WTC11 (cell line): ENCODE results near the gene SYT5. TPM values are rescaled to one million over a fixed set of nuclear protein-coding genes. Genes with fewer than 3 reads are reported as not detected.
A peak's percentile ranks its signal among the peaks of the same experiment; 100 is the strongest.

ENCODE experiments used
- ATAC-seq: fragments of 200-7000 bp; cut with Tn5 transposase; 2 replicates; pipeline ENCODE4 v1.10.0; 2021; ENCODE audit warnings: mild to moderate bottlenecking, moderate library complexity
- CTCF ChIA-PET: fragments of 300-600 bp; sonication (Branson Sonifier 250); formaldehyde crosslinking; loops from one replicate; lab custom pipeline; 2021; ENCODE audit warnings: antibody characterized with exemption; lab: Charles Lee
- POLR2A ChIA-PET: fragments of 350-600 bp; sonication (Branson Sonifier 250); formaldehyde crosslinking; loops from one replicate; lab custom pipeline; 2021; ENCODE audit warnings: antibody characterized with exemption; lab: Charles Lee
- DNase-seq: peaks from one replicate; pipeline ENCODE4 v3.0.0; 2021; ENCODE audit warnings: low spot score
- H3K27ac Mint-ChIP-seq: 2 replicates; pipeline ENCODE4 v1.8.0; 2021; ENCODE audit warnings: mixed read lengths
- H3K27me3 Mint-ChIP-seq: 2 replicates; pipeline ENCODE4 v1.8.0; 2021; ENCODE audit warnings: low read depth, mild to moderate bottlenecking, moderate library complexity, mixed read lengths
- H3K36me3 Mint-ChIP-seq: 2 replicates; pipeline ENCODE4 v1.8.0; 2021; ENCODE audit warnings: mixed read lengths
- H3K4me1 Mint-ChIP-seq: 2 replicates; pipeline ENCODE4 v1.8.0; 2022; ENCODE audit warnings: mixed read lengths
- H3K4me3 Mint-ChIP-seq: 2 replicates; pipeline ENCODE4 v1.8.0; 2021; ENCODE audit warnings: mild to moderate bottlenecking, moderate library complexity, mixed read lengths
- H3K9me3 Mint-ChIP-seq: 2 replicates; pipeline ENCODE4 v1.8.0; 2021; ENCODE audit warnings: mixed read lengths
- ETV6 ChIP-seq: sonication (generic); formaldehyde crosslinking; IDR thresholded peaks from 2 replicates; pipeline ENCODE4 v1.8.1; 2022; ENCODE audit warnings: mild to moderate bottlenecking, missing genetic modification reagents
- FOXP1 ChIP-seq: sonication (generic); formaldehyde crosslinking; IDR thresholded peaks from 2 replicates; pipeline ENCODE4 v1.8.0; 2022; ENCODE audit warnings: missing genetic modification reagents, mild to moderate bottlenecking, moderate library complexity, borderline replicate concordance
- IRF2 ChIP-seq: sonication (generic); formaldehyde crosslinking; IDR thresholded peaks from 2 replicates; pipeline ENCODE4 v1.8.0; 2022; ENCODE audit warnings: low read depth, missing genetic modification reagents, borderline replicate concordance
- MXD4 ChIP-seq: fragments of 250-450 bp; sonication (Bioruptor Pico); IDR thresholded peaks from 2 replicates; pipeline ENCODE4 v1.8.0; 2021; ENCODE audit warnings: mild to moderate bottlenecking, moderate library complexity, borderline replicate concordance
- SOX15 ChIP-seq: fragments of 250-450 bp; sonication (Bioruptor Pico); IDR thresholded peaks from 2 replicates; pipeline ENCODE4 v1.9.0; 2021; ENCODE audit warnings: mild to moderate bottlenecking
- TEAD4 ChIP-seq: sonication (generic); formaldehyde crosslinking; IDR thresholded peaks from 2 replicates; pipeline ENCODE4 v1.8.0; 2022; ENCODE audit warnings: mild to moderate bottlenecking, missing genetic modification reagents
- ZNF121 ChIP-seq: sonication (generic); formaldehyde crosslinking; IDR thresholded peaks from 2 replicates; pipeline ENCODE4 v1.8.0; 2023; ENCODE audit warnings: missing genetic modification reagents
- ZNF263 ChIP-seq: sonication (generic); formaldehyde crosslinking; IDR thresholded peaks from 2 replicates; pipeline ENCODE4 v1.8.1; 2022; ENCODE audit warnings: low read depth, mild to moderate bottlenecking, moderate library complexity, missing genetic modification reagents
- total RNA-seq: library from RNA; stranded (reverse); gene quantifications from 3 replicates; pipeline ENCODE4 v1.2.3, GENCODE V29; 2021
- TF ChIP-seq, protein P1 (sequence below): sonication (generic); formaldehyde crosslinking; IDR thresholded peaks from 2 replicates; pipeline ENCODE4 v1.8.0; 2022; ENCODE audit warnings: mild to moderate bottlenecking, missing genetic modification reagents
- TF ChIP-seq, protein P2 (sequence below): fragments of 250-450 bp; sonication (Bioruptor Pico); IDR thresholded peaks from 2 replicates; pipeline ENCODE4 v1.8.0; 2021; ENCODE audit warnings: mild to moderate bottlenecking
- TF ChIP-seq, protein P3 (sequence below): sonication (generic); formaldehyde crosslinking; IDR thresholded peaks from 2 replicates; pipeline ENCODE4 v1.8.1; 2022; ENCODE audit warnings: missing genetic modification reagents, borderline replicate concordance
- TF ChIP-seq, protein P4 (sequence below): sonication (generic); formaldehyde crosslinking; IDR thresholded peaks from 2 replicates; pipeline ENCODE4 v1.8.1; 2023; ENCODE audit warnings: mild to moderate bottlenecking, missing genetic modification reagents, moderate library complexity
- TF ChIP-seq, protein P5 (sequence below): sonication (generic); formaldehyde crosslinking; IDR thresholded peaks from 2 replicates; pipeline ENCODE4 v1.8.0; 2023; ENCODE audit warnings: mild to moderate bottlenecking, missing genetic modification reagents
- TF ChIP-seq, protein P6 (sequence below): fragments of 250-450 bp; sonication (Bioruptor Pico); IDR thresholded peaks from 2 replicates; pipeline ENCODE4 v1.9.0; 2021; ENCODE audit warnings: mild to moderate bottlenecking
- TF ChIP-seq, protein P7 (sequence below): sonication (generic); formaldehyde crosslinking; IDR thresholded peaks from 2 replicates; pipeline ENCODE4 v1.8.0; 2022; ENCODE audit warnings: mild to moderate bottlenecking, missing genetic modification reagents
- TF ChIP-seq, protein P8 (sequence below): sonication (generic); formaldehyde crosslinking; IDR thresholded peaks from 2 replicates; pipeline ENCODE4 v1.8.0; 2023; ENCODE audit warnings: missing genetic modification reagents

The SYT5 gene
- total RNA-seq, 1 experiment from 2014 or later, result 0.77 TPM

DNA sequence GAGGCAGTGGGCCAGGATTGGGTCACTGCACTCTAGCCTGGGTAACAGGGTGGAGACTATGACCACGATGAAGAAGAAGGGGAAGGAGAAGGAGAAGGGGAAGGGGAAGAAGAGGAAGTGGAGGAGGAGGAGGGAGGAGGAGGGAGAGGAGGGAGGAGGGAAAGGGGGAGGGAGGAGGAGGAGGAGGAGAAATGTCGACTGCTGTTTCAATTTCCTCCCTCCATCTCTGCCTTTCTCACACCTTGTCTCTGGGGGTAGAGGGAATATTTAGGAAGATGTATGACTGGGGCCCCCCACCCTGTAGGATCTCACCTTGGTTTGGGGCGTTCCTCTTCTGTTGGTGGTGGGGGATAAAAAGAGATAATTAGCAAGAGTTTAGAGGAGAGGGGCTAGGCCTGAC lies 34.9 kb downstream of the SYT5 start:
- ChIA-PET POLR2A (no interaction called here), CTCF (interaction anchor here (1.0 to 3.2 kb wide), 10 partner anchors 10 to 194 kb away, joined by 4 to 108 read pairs (median 18); partner anchors contain the start of genes DNAAF3, KMT5C, PPP1R12C and PPP6R1)
- Mint-ChIP-seq H3K4me3 (peak overlapping the region; percentile 65), H3K4me1 (peaks cover 38% of the 10 kb centered on the region), H3K27me3 (peaks cover 23% of the 10 kb centered on the region), H3K27ac (no peak overlapping the region), H3K36me3 (peaks cover 8% of the 10 kb centered on the region), H3K9me3 (no peaks in the 10 kb centered on the region)
- DNase-seq (no peak), ATAC-seq (no peak)
- TF ChIP-seq, protein P1, sequence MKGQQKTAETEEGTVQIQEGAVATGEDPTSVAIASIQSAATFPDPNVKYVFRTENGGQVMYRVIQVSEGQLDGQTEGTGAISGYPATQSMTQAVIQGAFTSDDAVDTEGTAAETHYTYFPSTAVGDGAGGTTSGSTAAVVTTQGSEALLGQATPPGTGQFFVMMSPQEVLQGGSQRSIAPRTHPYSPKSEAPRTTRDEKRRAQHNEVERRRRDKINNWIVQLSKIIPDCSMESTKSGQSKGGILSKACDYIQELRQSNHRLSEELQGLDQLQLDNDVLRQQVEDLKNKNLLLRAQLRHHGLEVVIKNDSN (CRISPR knock-in tag), result no peak
- TF ChIP-seq ZNF263 (CRISPR knock-in tag), result peak; percentile 65; the same call in 1 of the 2 replicates
- TF ChIP-seq, protein P2, sequence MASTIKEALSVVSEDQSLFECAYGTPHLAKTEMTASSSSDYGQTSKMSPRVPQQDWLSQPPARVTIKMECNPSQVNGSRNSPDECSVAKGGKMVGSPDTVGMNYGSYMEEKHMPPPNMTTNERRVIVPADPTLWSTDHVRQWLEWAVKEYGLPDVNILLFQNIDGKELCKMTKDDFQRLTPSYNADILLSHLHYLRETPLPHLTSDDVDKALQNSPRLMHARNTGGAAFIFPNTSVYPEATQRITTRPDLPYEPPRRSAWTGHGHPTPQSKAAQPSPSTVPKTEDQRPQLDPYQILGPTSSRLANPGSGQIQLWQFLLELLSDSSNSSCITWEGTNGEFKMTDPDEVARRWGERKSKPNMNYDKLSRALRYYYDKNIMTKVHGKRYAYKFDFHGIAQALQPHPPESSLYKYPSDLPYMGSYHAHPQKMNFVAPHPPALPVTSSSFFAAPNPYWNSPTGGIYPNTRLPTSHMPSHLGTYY, result no peak

DNA sequence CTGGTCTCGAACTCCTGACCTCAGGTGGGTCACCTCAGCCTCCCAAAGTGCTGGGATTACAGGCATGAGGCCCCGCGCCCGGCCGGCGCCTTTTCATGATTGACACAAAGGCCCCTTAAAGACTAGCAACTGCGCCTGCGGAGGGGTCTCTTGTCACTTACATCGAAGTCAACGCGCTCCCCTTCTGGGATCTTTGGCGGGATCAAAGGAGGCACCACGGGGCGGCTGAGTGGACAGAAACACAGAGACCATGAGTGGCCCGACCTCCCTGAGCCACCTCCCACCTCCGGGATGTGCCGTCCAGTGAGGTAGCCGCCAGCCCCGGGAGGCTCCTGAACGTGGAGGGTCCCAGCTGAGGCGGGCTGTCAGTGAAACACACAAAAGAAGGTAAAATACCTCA lies 38.4 kb downstream of the SYT5 start:
- no peak overlapping the region for H3K27ac Mint-ChIP-seq
- DNase-seq, result peak; percentile 38
- TF ChIP-seq, protein P3, sequence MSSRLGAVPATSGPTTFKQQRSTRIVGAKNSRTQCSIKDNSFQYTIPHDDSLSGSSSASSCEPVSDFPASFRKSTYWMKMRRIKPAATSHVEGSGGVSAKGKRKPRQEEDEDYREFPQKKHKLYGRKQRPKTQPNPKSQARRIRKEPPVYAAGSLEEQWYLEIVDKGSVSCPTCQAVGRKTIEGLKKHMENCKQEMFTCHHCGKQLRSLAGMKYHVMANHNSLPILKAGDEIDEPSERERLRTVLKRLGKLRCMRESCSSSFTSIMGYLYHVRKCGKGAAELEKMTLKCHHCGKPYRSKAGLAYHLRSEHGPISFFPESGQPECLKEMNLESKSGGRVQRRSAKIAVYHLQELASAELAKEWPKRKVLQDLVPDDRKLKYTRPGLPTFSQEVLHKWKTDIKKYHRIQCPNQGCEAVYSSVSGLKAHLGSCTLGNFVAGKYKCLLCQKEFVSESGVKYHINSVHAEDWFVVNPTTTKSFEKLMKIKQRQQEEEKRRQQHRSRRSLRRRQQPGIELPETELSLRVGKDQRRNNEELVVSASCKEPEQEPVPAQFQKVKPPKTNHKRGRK (CRISPR knock-in tag), result no peak
- TF ChIP-seq MXD4 (CRISPR knock-in tag), result no peak
- TF ChIP-seq FOXP1, result no peak
- TF ChIP-seq, protein P4, sequence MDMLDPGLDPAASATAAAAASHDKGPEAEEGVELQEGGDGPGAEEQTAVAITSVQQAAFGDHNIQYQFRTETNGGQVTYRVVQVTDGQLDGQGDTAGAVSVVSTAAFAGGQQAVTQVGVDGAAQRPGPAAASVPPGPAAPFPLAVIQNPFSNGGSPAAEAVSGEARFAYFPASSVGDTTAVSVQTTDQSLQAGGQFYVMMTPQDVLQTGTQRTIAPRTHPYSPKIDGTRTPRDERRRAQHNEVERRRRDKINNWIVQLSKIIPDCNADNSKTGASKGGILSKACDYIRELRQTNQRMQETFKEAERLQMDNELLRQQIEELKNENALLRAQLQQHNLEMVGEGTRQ (CRISPR knock-in tag), result no peak
- TF ChIP-seq, protein P5, sequence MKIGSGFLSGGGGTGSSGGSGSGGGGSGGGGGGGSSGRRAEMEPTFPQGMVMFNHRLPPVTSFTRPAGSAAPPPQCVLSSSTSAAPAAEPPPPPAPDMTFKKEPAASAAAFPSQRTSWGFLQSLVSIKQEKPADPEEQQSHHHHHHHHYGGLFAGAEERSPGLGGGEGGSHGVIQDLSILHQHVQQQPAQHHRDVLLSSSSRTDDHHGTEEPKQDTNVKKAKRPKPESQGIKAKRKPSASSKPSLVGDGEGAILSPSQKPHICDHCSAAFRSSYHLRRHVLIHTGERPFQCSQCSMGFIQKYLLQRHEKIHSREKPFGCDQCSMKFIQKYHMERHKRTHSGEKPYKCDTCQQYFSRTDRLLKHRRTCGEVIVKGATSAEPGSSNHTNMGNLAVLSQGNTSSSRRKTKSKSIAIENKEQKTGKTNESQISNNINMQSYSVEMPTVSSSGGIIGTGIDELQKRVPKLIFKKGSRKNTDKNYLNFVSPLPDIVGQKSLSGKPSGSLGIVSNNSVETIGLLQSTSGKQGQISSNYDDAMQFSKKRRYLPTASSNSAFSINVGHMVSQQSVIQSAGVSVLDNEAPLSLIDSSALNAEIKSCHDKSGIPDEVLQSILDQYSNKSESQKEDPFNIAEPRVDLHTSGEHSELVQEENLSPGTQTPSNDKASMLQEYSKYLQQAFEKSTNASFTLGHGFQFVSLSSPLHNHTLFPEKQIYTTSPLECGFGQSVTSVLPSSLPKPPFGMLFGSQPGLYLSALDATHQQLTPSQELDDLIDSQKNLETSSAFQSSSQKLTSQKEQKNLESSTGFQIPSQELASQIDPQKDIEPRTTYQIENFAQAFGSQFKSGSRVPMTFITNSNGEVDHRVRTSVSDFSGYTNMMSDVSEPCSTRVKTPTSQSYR (CRISPR knock-in tag), result no peak
- no peak for TF ChIP-seq SOX15 (CRISPR knock-in tag)
- TF ChIP-seq, all 79 proteins: peak for 0
- Mint-ChIP-seq H3K4me1 (peaks cover 25% of the 10 kb centered on the region), H3K36me3 (peaks cover 8% of the 10 kb centered on the region), H3K9me3 (no peaks in the 10 kb centered on the region), H3K4me3 (peak overlapping the region; percentile 76), H3K27me3 (peaks cover 9% of the 10 kb centered on the region)
- no peak for ATAC-seq
- CTCF ChIA-PET, result interaction anchor here (0.6 to 6.1 kb wide), 34 partner anchors 9 to 711 kb away, joined by 3 to 103 read pairs (median 5); partner anchors contain the start of genes DNAAF3, FIZ1, HSPBP1 and PPP1R12C
- POLR2A ChIA-PET, result interaction anchor here (0.6 to 2.1 kb wide), 2 partner anchors 15 to 24 kb away, joined by 3 to 8 read pairs; no protein-coding TSS in a partner anchor

DNA sequence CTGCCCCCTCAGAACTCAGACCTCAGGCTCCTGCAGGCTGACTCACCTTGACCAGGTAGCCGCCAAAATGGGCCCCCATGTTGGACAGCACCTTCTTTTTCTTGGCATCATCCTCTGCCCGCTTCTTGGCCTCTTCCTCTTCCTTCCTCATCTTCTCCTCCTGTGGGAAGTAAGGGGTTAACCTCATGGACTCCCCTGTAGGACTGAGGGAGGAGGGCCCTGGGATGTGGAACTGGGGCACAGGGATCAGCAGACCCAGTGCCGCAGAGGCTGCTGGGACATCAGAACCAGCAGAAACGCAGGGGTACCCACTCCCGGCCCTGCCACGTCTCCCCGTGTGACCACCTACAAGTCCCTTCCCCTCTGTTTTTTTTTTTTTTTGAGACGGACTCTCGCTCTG lies 42.2 kb downstream of the SYT5 start:
- ATAC-seq (no peak), DNase-seq (no peak)
- ChIA-PET POLR2A (no interaction called here), CTCF (interaction anchor here (4.5 kb wide), 1 partner anchor 8 kb away, joined by 29 read pairs; no protein-coding TSS in a partner anchor)
- H3K4me1 Mint-ChIP-seq, result peaks cover 31% of the 10 kb centered on the region
- peaks cover 6% of the 10 kb centered on the region for H3K27me3 Mint-ChIP-seq
- peaks cover 7% of the 10 kb centered on the region for H3K36me3 Mint-ChIP-seq
- H3K9me3 Mint-ChIP-seq, result no peaks in the 10 kb centered on the region
- no peak overlapping the region for H3K27ac Mint-ChIP-seq
- no peak overlapping the region for H3K4me3 Mint-ChIP-seq
- TF ChIP-seq, protein P6, sequence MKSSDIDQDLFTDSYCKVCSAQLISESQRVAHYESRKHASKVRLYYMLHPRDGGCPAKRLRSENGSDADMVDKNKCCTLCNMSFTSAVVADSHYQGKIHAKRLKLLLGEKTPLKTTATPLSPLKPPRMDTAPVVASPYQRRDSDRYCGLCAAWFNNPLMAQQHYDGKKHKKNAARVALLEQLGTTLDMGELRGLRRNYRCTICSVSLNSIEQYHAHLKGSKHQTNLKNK (CRISPR knock-in tag), result no peak
- TF ChIP-seq, protein P7, sequence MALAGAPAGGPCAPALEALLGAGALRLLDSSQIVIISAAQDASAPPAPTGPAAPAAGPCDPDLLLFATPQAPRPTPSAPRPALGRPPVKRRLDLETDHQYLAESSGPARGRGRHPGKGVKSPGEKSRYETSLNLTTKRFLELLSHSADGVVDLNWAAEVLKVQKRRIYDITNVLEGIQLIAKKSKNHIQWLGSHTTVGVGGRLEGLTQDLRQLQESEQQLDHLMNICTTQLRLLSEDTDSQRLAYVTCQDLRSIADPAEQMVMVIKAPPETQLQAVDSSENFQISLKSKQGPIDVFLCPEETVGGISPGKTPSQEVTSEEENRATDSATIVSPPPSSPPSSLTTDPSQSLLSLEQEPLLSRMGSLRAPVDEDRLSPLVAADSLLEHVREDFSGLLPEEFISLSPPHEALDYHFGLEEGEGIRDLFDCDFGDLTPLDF (CRISPR knock-in tag), result no peak
- no peak for TF ChIP-seq TEAD4 (CRISPR knock-in tag)
- TF ChIP-seq ZNF121, result no peak
- no peak for TF ChIP-seq IRF2
- TF ChIP-seq, protein P8, sequence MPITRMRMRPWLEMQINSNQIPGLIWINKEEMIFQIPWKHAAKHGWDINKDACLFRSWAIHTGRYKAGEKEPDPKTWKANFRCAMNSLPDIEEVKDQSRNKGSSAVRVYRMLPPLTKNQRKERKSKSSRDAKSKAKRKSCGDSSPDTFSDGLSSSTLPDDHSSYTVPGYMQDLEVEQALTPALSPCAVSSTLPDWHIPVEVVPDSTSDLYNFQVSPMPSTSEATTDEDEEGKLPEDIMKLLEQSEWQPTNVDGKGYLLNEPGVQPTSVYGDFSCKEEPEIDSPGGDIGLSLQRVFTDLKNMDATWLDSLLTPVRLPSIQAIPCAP (CRISPR knock-in tag), result no peak
- no peak for TF ChIP-seq ETV6 (CRISPR knock-in tag)
